ENCODE data around the gene PDE8B. TPM values are rescaled to one million over a fixed set of nuclear protein-coding genes. Genes with fewer than 3 reads are reported as not detected.

Gene PDE8B
- total RNA-seq, 1 donor from 2014 or later = 0.18 TPM

DNA sequence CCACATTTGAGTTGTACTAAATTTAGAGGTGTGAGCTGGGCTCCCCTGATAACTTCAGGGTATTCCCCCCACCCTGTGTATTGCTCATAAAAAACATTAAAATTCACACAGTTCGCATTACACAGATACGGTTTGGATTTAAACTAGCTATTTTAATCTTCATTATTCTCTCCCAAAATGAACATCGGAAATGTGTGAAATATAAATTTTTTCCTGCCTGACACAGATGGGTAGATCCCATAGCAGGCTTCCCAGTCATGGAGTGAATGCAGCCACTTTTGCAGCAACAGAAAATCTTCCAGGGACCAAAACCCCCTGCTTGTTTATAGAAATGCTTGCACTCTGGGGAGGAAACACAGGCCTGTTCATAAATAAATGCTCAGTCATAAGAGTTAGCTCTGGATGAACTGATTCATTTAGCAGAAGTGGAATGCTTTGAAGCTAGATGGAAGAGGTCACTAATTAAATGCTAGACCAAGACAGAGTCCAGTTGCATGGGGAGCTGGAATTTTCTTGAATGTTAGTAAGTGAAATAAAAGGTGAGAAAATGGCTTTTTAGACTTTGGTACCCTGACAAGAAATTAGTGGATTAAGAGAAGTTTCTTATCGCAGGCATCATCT lies 115.6 kb downstream of the PDE8B start:
- H3K27me3 ChIP-seq (ENCODE audit: insufficient read depth, low read length) = no peaks in the 10 kb centered on the region
- H3K4me3 ChIP-seq (ENCODE audit: insufficient read depth, low read depth, low read length) = no peak overlapping the region
- H3K9me3 ChIP-seq (ENCODE audit: insufficient read depth, low read depth, low read length) = no peaks in the 10 kb centered on the region
- H3K36me3 ChIP-seq (ENCODE audit: insufficient read depth, low read length) = no peaks in the 10 kb centered on the region
- peaks cover 3% of the 10 kb centered on the region for H3K27me3 Mint-ChIP-seq (ENCODE audit: low read depth, unreplicated experiment)
- H3K4me1 ChIP-seq (ENCODE audit: insufficient read depth, low read length) = no peaks in the 10 kb centered on the region
- peaks cover 5% of the 10 kb centered on the region for H3K4me1 Mint-ChIP-seq (ENCODE audit: low read depth, unreplicated experiment)
- no peak for DNase-seq (ENCODE audit: low read depth)
- no peak overlapping the region for H3K4me3 Mint-ChIP-seq (ENCODE audit: unreplicated experiment)
- H3K27ac Mint-ChIP-seq (ENCODE audit: unreplicated experiment) = no peak overlapping the region
- H2AFZ ChIP-seq (ENCODE audit: low read depth, low read length) = no peak overlapping the region
- no peaks in the 10 kb centered on the region for H3K9me3 Mint-ChIP-seq (ENCODE audit: unreplicated experiment)
- H3K27ac ChIP-seq (ENCODE audit: low read depth, low read length) = no peak overlapping the region
- no peaks in the 10 kb centered on the region for H3K79me2 ChIP-seq (ENCODE audit: insufficient read depth, low read length)
- no peaks in the 10 kb centered on the region for H4K20me1 ChIP-seq (ENCODE audit: insufficient read depth, low read length)
- H3K36me3 Mint-ChIP-seq (ENCODE audit: low read depth, unreplicated experiment) = no peaks in the 10 kb centered on the region
- H3K9ac ChIP-seq (ENCODE audit: low read length) = no peak overlapping the region
- FAIRE-seq = no peak
- TF ChIP-seq CTCF (IDR thresholded peaks at IDR 0.05; ENCODE audit: insufficient read depth, low read depth, low read length) = no peak
- no peak for TF ChIP-seq EZH2 (IDR thresholded peaks at IDR 0.05; ENCODE audit: insufficient read depth, low read length)
- H3K4me2 ChIP-seq (ENCODE audit: low read length) = no peak overlapping the region

DNA sequence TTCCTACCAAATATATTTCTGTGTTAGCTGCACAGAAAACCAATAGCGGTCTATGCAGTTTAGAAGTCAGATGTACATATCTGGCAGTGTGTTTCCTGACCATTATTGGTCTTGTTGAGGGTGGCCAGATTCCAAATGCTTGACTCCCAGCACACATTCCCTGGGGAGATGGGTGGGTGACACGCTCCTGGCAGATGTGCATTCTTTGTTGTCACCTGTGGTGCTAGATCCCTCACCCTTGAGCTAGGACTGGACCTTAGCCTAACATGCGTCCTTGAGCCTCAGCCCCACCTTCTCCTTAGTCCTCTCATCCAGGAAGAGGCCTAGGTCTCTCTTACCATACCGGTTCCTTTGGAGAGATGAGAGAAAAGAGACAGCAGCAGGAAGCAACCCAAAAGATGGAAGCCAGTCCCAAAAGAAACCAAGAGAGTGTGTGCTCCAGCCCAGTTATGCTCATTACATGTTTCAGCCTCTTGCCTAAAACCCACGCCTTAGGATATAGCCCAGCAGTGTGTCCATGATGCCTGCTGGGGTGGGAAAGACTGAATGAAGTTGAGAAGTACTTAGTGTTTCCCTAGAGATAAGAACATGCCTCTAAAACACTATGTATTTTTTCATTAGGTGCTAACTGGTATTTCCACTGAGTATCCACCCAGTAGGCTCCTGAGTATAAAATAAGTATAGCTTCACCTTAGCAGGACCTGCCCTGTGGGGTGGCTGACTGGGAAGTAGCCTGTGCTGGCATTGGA lies 116.7 kb downstream of the PDE8B start:
- FAIRE-seq = no peak
- Histone ChIP-seq H3K79me2 (ENCODE audit: insufficient read depth, low read length) (no peaks in the 10 kb centered on the region), H3K4me3 (ENCODE audit: insufficient read depth, low read depth, low read length) (no peak overlapping the region), H3K9me3 (ENCODE audit: insufficient read depth, low read depth, low read length) (no peaks in the 10 kb centered on the region), H3K27me3 (ENCODE audit: insufficient read depth, low read length) (no peaks in the 10 kb centered on the region), H2AFZ (ENCODE audit: low read depth, low read length) (no peak overlapping the region), H3K27ac (ENCODE audit: low read depth, low read length) (no peak overlapping the region), H3K36me3 (ENCODE audit: insufficient read depth, low read length) (no peaks in the 10 kb centered on the region), H3K4me2 (ENCODE audit: low read length) (no peak overlapping the region), H4K20me1 (ENCODE audit: insufficient read depth, low read length) (no peaks in the 10 kb centered on the region), H3K4me1 (ENCODE audit: insufficient read depth, low read length) (no peaks in the 10 kb centered on the region), H3K9ac (ENCODE audit: low read length) (no peak overlapping the region)
- Mint-ChIP-seq H3K4me3 (ENCODE audit: unreplicated experiment) (no peak overlapping the region), H3K9me3 (ENCODE audit: unreplicated experiment) (no peaks in the 10 kb centered on the region), H3K4me1 (ENCODE audit: low read depth, unreplicated experiment) (peaks cover 5% of the 10 kb centered on the region), H3K27ac (ENCODE audit: unreplicated experiment) (no peak overlapping the region), H3K27me3 (ENCODE audit: low read depth, unreplicated experiment) (peaks cover 9% of the 10 kb centered on the region), H3K36me3 (ENCODE audit: low read depth, unreplicated experiment) (no peaks in the 10 kb centered on the region)
- TF ChIP-seq CTCF (IDR thresholded peaks at IDR 0.05; ENCODE audit: insufficient read depth, low read depth, low read length) (no peak), EZH2 (IDR thresholded peaks at IDR 0.05; ENCODE audit: insufficient read depth, low read length) (no peak)
- no peak for DNase-seq (ENCODE audit: low read depth)
